GM13976 (cell line): ENCODE results near the gene PHACTR1.
"Not testable (repeated sequence)": the region's sequence is repeated elsewhere in the genome, so short reads cannot be mapped to it uniquely, and the experiment has no call there.

Experiments
- DNase-seq: peaks from one replicate; pipeline ENCODE4 v3.0.0; 2012; ENCODE audit warnings: low spot score
- CTCF ChIP-seq: IDR thresholded peaks from 2 replicates; pipeline ENCODE4 v1.5.1; 2012; ENCODE audit warnings: borderline replicate concordance, mild to moderate bottlenecking; ENCODE audit not compliant: insufficient read depth; ENCODE audit errors: extremely low read depth, missing control alignments, control extremely low read depth
- in situ Hi-C: fragments of 300-500 bp; cut with MboI; formaldehyde crosslinking; loops from one replicate; pipeline ENCODE4 v1.12.0; 2022; ENCODE audit warnings: low sequenced_read_pairs, mixed read lengths, inconsistent platforms; ENCODE audit not compliant: unreplicated experiment

Gene PHACTR1

GRCh38 chr6:13238640-13239216, 522.2 kb downstream of the PHACTR1 start:
- TF ChIP-seq CTCF, result no peak
- DNase-seq, result no peak
- in situ Hi-C loops, result no loop called here

GRCh38 chr6:13239530-13240455, 523.2 kb downstream of the PHACTR1 start:
- TF ChIP-seq CTCF, result no peak
- no peak for DNase-seq
- in situ Hi-C loops, result no loop called here

- no peak for TF ChIP-seq CTCF
- DNase-seq, result peak; percentile 28
- in situ Hi-C loops, result no loop called here
Observed at GRCh38 chr6:13241364-13241763, 524.8 kb downstream of the PHACTR1 start.

GRCh38 chr6:13242178-13242577, 525.6 kb downstream of the PHACTR1 start:
- in situ Hi-C loops, result no loop called here
- DNase-seq, result no peak
- TF ChIP-seq CTCF, result no peak

- in situ Hi-C loops, result no loop called here
Observed at GRCh38 chr6:13242590-13242989, 526.0 kb downstream of the PHACTR1 start.

GRCh38 chr6:13243033-13243432, 526.5 kb downstream of the PHACTR1 start:
- in situ Hi-C loops, result no loop called here
- DNase-seq, result no peak
- no peak for TF ChIP-seq CTCF

More at GRCh38 chr6:13242590-13242989, 526.0 kb downstream of the PHACTR1 start:
- no peak for DNase-seq
- no peak for TF ChIP-seq CTCF

GRCh38 chr6:13243745-13244144, 527.2 kb downstream of the PHACTR1 start:
- in situ Hi-C loops, DNase-seq: not testable (repeated sequence)
